DLD1 (cell line): ENCODE measurements around the gene ALOX15.
"Not testable (repeated sequence)": the region's sequence is repeated elsewhere in the genome, so short reads cannot be mapped to it uniquely, and the experiment has no call there.

Experiments
- in situ Hi-C: cut with HindIII; loops from 2 replicates; pipeline ENCODE4 v1.10.0; 2017; ENCODE audit warnings: low sequenced_read_pairs

ALOX15 gene

GRCh38 chr17:4641297-4642195 is at the start of gene ALOX15:
ALOX15 (minus strand) TSS chr17:4641678; CDS start chr17:4641651, 27 bp downstream.
- in situ Hi-C loops = no loop called here

GRCh38 chr17:4690745-4691144 is 49.3 kb upstream of the ALOX15 start:
- in situ Hi-C loops = no loop called here

GRCh38 chr17:4689872-4690271 is 48.4 kb upstream of the ALOX15 start:
- in situ Hi-C loops = not testable (repeated sequence)

GRCh38 chr17:4683739-4684138 is 42.3 kb upstream of the ALOX15 start:
- in situ Hi-C loops = not testable (repeated sequence)

- in situ Hi-C loops = no loop called here
These were observed 38.2 kb upstream of the ALOX15 start for GRCh38 chr17:4679658-4680057.

- in situ Hi-C loops = no loop called here
These were observed 37.1 kb upstream of the ALOX15 start for GRCh38 chr17:4678448-4679026.

GRCh38 chr17:4676791-4677190 is 35.3 kb upstream of the ALOX15 start:
- in situ Hi-C loops = no loop called here

GRCh38 chr17:4675791-4676190 is 34.3 kb upstream of the ALOX15 start:
- in situ Hi-C loops = no loop called here

- in situ Hi-C loops = no loop called here
These were observed 33.2 kb upstream of the ALOX15 start for GRCh38 chr17:4674685-4674998.

- in situ Hi-C loops = no loop called here
These were observed 32.7 kb upstream of the ALOX15 start for GRCh38 chr17:4673986-4674684.

GRCh38 chr17:4673169-4673568 is 31.7 kb upstream of the ALOX15 start:
- in situ Hi-C loops = no loop called here

GRCh38 chr17:4672751-4673150 is 31.3 kb upstream of the ALOX15 start:
- in situ Hi-C loops = no loop called here

- in situ Hi-C loops = no loop called here
These were observed 30.7 kb upstream of the ALOX15 start for GRCh38 chr17:4672055-4672630.

- in situ Hi-C loops = no loop called here
These were observed 25.7 kb upstream of the ALOX15 start for GRCh38 chr17:4667166-4667565.

GRCh38 chr17:4666296-4666695 is 24.8 kb upstream of the ALOX15 start:
- in situ Hi-C loops = no loop called here

- in situ Hi-C loops = no loop called here
These were observed 23.5 kb upstream of the ALOX15 start for GRCh38 chr17:4665027-4665426.

- in situ Hi-C loops = no loop called here
These were observed 22.8 kb upstream of the ALOX15 start for GRCh38 chr17:4664230-4664629.

GRCh38 chr17:4663711-4664110 is 22.2 kb upstream of the ALOX15 start:
- in situ Hi-C loops = no loop called here

- in situ Hi-C loops = loop anchor here (10.0 kb wide), 1 partner anchor 66 kb away; no protein-coding TSS in a partner anchor
These were observed 17.2 kb upstream of the ALOX15 start for GRCh38 chr17:4658478-4659305.

- in situ Hi-C loops = loop anchor here (10.0 kb wide), 1 partner anchor 67 kb away; no protein-coding TSS in a partner anchor
These were observed 16.2 kb upstream of the ALOX15 start for GRCh38 chr17:4657678-4658077.
